GM21390 (cell line): ENCODE measurements around the gene SELENOO.
A peak's percentile ranks its signal among the peaks of the same experiment; 100 is the strongest.

Experiments used
- ATAC-seq: cut with Tn5 transposase; IDR thresholded peaks from one replicate; pipeline ENCODE4 v1.9.1; 2021; ENCODE audit not compliant: unreplicated experiment

The SELENOO gene

DNA sequence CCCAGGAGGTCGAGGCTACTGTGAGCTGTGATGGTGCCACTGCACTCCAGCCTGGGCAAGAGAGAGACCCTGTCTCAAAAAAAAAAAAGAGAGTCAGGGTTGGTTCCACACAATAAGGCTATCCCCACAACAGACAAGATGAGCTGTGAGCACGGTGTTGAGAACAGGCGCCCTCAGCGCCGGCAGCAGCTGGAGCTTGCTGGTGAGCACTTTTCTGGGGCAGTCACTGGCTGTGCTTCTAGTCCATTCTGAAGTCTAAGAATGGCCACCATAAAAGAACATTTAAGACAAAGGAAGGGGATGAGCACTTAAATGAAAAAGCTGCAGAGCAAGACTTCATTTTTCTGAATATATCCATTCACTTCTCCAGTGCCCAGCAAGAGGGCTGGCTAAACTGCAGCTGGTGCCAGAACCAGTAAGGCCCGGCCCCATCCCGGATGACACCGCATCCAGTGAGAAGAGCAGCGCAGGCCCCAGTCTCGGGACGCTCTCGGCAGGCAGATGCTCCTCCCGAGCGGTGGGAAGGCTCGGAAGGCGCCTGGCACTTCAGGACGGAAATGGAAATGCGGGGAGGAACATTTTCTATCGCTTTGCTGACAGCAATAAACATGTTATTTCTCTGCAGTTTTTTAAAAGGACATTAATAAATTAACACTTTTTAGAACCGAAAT lies 31.8 kb downstream of the SELENOO start:
- no peak for ATAC-seq

DNA sequence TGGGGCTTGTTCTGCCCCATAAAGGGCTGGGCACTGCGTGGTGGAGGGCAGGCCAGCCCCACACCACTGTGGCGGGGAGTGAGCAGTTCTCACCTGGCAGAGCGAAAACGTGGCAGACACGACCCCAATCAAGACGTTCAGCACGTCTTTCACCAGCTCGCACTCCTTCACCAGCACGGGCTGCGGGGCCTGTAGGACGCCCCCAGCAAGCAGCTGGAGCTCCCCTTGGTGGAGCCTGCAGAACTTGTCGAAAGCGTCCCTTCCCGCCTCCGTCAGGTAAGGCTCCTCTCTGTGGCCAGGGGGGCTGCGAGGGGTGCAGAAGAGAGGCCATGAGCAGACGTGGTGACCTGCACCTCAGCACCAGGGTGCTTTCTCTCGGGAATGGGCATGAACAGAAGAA lies 32.4 kb downstream of the SELENOO start:
- no peak for ATAC-seq

DNA sequence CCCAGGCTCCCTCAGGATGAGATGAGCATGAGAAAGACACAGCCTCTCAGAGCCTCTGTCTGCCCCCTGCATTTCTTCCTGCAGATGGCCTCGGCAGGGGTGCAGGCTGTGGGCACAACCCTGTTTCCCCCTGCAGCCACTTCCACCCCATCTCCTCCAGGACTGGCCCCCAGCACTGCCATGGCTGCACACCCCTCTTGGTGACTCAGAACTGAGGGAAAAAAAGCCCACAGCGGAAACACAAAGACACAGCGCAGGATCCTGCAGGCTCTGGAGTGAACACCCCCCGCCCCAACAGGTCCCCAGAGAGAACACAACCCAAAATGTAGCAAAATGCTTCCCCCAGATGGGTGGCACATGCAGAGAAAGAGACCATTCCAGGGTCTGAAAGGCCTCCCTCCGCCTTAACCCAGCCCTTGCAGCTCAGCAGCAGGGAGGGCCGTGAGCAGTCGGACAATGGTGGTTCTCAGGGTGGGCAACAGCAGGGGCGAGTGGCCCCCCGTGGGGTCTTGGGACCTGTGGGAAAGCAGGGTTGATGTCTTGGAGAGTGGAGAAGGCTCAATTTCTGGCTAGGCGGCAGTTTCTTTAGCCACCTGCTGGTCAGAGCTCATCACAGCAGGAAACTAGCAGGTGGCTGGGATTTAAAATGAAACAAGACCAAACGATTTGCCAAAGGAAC lies 36.1 kb downstream of the SELENOO start:
- ATAC-seq: no peak

DNA sequence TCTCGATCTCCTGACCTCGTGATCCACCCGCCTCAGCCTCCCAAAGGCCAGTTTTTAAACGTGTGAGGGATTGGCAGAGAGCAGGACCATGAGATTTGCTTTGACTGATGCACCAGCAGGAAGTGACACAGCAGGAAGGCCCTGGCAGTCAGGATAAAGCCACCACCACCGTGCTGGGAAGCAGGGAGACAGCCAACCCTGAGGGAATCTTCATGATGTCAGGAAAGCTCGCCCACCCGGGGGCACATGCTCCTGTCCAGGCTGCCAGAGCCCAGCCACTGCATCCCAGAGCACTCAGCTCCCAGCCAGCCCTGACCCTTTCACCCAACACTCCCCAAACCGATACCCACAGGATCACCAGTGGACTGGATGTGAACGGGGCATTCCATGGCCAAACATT lies 37.9 kb downstream of the SELENOO start:
- ATAC-seq: no peak

DNA sequence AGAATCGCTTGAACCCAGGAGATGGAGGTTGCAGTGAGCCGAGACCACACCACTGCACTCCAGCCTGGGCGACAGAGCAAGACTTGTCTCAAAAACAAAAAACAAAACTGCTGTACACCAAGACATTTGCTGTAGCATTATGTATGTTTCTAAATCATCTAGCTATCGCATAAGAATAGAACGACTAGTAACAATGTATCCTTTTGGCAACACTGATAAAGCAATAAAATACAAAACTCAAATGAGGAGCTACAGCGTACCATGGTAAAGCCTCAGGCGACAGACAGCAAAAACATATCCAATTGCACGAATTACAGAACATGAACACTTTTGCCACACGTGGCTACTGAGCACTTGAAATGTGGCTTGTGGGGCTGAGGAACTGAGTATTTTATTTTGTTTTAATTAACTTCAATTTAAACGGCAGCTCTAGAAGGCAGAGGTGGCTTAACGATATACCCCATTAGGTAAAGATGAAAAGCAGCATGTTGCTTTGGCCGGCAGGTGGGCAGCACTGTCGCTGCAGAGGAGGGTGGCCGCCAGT lies 41.7 kb downstream of the SELENOO start:
- no peak for ATAC-seq

DNA sequence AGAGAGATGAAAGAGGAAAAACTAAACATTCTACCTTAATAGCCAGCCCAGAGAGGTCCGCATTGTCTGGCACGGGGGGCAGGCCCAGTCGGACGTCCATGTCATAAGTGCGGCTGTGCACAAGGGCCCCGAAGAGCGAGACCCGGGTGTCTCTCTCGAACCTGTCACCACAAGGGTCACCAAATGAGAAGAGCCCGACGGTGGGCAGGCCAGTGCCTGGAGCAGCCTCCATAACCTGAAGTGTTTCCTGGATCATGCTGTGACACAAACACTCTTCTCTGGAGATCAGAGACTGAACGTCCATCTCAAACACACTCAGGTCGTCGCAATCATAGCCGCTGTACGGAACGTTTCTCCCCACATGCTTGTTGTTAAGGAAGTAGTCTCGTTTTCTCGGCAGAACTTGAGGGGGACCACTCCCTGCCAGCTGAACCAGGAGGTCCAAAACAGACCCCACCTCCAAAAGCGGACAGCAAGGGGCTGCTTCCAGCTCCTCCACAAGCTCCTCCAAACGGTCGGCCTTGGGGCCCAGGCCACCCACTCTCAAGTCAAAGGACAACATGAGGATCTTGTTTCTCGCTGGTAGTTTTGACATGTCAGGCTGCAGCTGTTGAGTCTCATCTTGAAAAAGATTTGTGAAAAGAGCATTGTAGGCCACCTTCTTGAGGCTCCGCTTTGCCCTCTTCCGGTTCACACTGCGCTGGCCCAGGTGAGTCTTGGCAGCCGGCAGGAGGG lies 43.0 kb downstream of the SELENOO start:
- no peak for ATAC-seq

DNA sequence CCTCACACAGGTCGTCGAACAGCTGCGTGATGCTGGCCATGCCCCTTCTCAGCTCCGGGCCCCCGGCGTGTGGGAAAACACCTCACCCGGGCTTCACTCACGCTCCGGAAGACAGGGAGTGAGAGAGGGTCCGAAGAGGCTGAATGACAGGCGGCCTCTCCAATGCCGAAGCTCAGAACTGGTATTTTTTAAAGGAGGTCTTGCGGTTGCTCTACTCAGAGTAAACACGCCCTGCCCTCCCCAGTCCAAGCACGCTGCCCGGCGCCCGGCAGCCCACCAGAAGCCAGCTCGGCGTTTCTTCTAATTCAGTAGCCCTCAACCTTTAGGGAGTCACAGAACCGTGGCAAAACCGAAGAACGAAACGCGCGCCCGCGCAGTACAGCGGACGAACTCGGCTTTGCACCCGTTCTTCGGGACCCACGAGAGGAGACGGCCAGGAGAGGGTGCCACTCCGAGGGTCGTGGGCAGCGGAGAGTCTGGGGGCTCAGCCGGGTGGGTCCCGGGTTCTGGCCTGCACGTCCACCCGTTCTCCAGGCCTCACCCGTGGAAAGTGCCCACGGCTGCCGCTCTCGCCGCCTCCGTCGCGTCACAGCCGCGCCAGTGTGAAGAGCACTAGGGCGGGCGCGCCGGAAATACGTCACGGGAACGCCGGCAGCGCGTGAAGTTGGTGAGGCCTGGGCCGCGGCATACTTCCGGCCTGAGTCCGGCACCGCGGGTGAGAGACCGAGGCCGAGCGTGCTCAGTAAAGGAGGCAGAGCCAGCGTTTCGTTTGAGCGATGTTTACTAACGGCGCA lies 43.8 kb downstream of the SELENOO start, which contains the start of gene TUBGCP6:
TSS of gene TUBGCP6 (minus strand) at position 604 of the 794 bp plus-strand sequence. CDS start at position 40, 564 bp downstream.
- peak; percentile 59 for ATAC-seq

DNA sequence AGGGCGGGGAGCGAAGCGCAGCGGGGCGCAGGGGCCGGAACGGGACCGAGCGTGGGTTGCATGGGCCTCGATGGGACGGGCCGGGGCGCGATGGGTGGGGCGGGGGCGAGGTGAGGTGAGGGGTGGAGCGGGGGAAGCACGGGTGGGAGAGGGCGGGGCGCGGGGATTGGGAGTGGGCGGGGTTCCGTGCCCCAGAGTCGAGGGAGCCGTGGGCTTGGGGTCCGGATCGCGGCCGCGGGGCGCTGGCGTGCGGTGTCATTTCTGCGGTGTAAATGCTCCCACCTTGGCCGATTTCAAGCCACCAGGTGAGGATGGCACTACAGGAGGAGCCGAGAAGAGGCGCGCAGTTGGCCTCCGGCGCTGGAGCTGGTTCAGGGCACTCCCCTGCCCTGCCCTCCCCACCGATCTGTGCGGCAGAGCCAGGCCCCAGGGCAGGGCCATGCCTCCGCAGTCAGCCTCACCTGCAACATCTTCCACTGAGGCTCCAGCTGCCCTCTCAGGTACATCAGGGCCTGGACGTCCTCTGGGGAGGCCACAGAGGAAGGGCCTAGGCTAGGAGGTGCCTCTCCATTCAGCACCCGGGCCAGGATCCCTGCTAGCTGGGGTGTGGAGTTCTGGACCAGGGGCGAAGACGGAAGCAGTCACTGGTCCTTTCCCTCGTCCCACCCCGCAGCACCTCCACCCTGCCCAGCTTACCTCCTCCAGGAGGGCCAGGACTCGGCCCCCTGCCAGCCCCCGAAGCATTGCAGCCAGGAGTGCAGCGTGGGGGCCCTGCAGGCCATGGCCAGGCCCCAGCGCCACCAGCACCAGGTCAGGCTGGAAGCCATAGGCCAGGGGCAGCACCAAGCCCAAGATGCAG lies 44.6 kb downstream of the SELENOO start:
- ATAC-seq: no peak

DNA sequence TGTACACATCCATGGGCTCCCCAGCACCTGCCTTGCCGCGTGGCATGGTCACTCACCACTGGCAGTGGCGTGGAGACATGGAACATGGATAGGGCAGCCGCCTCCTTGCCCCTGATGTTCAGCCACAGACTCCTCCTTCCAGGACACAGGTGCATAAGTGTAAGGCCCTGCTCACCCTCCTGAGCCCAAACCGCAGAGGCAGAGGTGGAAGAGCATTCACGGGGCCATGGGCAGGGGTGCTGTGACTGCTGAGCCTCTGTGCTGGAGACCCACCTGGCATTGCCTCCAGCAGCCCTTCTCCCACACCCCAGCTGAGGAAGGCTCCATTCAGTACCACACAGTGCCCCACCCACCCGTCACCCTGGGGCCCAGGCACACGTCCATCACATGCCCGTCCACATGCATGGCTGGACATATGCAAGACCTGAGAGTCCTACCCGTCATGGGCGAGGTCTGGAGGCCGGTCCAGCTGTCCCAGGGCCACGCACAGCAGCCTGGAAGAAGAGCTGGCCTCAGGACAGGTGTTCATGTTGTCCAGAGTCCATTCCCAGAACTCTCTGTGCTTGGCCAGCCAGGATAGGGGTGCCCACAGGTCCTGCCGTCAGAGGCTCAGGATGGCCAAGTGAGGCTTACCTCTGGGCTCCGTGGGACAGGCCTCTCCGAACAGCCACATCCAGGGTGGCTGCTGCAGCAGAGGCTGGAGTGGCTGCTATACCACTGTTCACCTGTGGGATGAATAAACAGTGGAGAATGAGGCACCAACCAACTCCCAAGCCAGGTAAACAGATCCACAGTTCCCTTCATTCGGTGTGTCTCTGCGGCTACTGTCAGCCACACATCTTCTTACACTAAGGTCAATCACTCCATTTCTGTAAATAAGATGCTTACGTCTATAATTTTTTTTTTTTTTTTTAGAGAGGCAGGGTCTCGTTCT lies 45.7 kb downstream of the SELENOO start:
- ATAC-seq: no peak

DNA sequence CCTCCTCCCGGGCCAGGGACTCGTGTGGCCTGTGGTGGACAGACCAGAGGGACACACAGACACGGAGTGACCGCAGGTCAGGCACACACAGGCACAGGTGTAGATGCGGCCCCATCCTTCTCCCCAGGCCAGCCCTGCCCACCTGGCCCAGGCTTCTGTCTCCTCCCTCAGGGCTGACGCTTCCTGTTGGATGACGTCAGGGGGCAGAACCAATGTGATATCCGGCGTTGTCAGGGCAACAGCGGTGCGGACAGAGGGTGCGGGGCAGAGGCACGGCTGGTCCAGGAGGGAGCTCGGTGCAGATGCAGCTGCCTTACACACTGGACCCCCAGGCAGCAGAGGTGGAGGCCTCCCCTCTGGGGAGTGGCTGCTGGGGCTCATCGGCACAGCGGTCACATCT lies 46.9 kb downstream of the SELENOO start:
- ATAC-seq: no peak

DNA sequence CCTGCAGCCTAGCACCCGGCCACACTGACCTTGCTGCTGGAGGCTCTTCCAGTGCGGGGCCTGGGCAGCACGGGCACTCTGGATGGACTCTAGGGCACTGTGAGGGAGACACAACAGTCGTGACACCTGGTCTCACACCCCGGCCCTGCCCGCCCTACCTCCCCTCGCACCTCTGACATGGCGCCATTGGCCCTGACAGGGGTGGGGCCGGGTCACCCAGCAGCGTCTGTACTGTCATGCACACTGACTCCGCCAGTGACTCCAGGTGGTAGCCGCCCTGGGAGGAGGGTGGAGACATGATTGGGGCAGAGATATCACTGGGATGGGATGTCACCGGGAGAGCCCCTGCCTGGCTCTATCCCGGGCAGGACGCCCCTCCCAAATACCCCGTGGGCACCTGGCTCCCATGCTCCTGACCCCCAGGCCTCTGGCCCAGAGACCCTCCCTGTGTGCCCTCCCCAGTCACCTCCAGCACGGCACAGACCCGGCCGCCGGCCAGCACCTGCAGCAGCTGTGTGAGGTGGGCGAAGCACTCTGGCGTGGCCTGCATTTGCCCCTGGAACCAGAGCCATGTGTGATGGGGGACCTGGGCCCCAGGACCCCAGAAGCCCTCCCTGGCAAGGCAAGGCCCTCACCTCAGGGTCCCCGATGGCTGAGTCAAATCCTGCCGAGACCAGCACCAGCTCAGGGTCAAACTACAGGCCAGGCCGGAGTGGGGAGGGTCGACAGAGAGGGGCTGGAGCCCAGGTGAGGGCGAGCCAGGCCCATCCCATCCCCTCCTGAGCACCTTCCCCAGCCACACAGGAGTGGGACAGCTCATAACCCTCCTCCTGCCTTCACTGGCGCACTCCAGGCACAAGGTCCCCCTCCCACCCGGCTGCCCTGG lies 47.6 kb downstream of the SELENOO start:
- ATAC-seq: no peak

DNA sequence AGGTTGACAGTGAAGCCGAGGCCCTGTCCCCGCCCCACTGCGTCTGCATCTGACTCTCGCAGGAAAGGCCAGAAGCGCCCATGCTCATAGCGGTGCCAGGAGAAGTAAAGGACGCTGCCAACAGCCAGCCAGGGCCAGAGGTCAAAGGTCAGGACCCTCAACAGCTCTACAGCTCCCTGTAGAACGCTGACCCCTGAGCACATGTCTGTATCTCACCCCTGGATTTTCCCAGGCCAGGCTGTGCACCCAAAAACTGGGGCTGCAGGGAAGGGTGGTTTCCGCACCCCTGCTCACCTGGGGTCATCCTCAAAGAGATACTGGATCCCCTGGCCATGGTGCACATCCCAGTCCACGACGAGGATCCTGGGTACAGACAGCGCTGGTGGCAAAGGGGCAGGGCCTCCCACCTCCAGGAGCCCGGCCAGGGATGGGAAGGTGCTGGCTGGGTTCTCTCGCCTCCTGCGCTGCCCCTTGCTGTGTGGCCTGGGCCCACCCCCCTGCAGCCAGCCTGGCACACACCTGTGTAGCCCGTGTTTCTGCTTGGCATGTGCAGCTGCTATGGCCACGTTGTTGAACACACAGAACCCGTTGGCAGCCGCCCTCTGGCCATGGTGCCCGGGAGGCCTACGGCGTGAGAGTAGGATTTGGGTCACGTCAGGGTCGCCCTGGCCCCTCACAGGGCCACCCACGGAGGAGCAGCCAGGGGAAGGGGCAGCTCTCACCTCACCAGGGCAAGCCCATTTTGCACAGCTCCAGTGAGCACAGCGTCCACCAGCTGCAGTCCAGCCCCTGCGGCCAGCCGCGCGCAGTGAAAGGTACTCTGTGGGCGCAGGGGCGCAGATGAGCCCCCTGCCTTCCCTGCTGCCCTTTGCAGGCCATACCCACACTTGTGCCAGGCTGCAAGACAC lies 48.8 kb downstream of the SELENOO start:
- ATAC-seq: no peak

DNA sequence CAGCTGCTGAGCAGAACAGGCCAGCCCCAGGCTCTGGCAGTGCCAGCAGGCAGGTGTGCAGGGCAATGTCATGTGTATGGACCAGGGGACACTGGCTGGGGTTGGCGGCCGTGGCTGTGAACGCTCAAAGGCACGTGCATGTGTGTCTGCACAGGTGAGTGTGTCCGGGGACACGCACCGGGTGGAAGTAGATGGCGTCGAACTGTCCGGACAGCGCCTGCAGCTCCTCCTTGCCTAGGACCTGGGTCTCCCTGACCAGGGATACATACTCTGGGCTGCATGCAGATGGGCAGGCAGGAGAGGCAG lies 49.4 kb downstream of the SELENOO start:
- ATAC-seq: no peak

DNA sequence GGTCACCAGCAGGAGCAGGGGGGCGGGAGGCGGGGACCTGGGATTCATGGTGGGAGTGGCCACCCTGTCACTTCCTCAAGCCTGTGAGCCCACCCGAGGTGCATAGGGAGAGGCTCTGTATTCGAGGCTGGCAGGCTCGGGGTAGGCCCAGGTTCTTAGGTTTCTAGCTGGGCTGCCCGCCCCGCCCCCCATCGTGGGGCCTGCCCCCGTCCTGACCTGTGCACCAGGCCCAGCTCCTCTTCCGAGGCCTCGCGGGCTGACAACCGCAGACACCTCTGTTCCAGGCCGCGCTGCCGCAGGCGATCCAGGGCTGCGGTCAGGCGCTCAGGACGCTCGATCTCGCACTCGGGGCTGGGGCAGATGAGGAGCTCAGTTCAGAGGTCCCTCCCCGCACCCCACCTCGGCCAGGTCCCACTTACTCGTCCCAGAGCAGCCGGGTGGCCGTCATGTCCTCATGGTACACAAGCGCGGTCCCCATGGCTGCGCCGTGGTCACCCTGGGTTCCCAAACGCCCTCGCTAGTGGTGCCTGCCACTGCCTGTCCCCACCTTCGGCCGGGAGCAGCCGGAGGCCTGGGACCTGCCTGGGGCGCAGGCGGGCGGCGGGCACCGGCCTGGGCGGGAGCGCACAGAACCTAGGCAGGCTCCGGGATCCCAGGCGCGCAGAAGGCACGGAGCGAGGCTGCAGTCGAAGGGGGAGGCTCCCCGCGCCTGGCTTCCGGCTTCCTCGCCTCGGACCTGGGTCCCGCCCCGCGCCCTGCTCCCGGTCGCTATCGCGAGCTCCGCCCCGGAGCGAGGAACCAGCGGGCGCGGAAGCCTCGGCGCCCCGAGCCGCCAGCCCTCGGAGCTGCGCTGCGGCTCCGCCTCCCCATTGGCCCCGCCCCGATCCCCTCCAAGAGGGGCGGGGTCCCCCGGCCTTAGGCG lies 50.0 kb downstream of the SELENOO start, which contains the start of gene HDAC10:
TSS of gene HDAC10 (minus strand) at position 711 of the 922 bp plus-strand sequence. CDS start at position 478, 233 bp downstream.
- ATAC-seq: peak; percentile 50

DNA sequence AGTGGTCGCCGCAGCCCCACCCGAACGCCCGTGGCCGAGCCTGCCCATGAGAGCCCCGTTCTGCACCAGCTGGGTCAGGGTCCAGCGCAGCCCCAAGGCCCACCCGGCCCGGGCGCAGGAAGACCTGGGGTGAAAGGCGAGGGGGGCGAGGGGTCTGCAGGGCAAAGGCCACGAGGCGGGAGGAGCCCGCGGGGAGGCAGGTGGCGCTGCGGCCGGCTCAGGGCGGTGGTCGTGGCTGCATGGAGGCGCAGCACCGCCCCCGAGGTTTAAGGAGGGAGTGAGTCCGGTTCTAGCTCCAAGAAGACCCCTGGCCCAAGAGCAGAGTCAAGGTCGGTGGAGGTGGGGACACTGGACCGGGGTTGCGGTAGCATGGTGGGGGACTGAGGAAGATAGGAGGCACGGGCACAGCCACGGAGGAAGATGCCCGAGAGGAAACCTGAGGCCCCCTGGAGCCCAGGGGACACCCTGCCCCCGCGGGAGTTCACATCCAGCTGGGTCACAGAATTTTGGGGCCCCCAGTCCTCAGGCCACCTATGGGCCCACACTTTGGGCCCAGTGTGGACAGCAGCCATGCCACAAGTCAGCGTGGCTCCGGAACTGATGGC lies 50.8 kb downstream of the SELENOO start:
- no peak for ATAC-seq
